Vein endothelial cell (primary cell): Measurements from ENCODE around the gene INVS. TPM values are rescaled to one million over a fixed set of nuclear protein-coding genes. Genes with fewer than 3 reads are reported as not detected.

Source experiments
- small RNA-seq: library from RNA; depleted of rRNA; stranded (forward); fragments of <200 nt; gene quantifications from one replicate; pipeline ENCODE3, GENCODE V24; 2012
- total RNA-seq: library from RNA; depleted of rRNA; stranded (reverse); fragments of >200 nt; gene quantifications from 2 replicates; pipeline ENCODE4 v1.2.3, GENCODE V29; 2012

The INVS gene, protein sequence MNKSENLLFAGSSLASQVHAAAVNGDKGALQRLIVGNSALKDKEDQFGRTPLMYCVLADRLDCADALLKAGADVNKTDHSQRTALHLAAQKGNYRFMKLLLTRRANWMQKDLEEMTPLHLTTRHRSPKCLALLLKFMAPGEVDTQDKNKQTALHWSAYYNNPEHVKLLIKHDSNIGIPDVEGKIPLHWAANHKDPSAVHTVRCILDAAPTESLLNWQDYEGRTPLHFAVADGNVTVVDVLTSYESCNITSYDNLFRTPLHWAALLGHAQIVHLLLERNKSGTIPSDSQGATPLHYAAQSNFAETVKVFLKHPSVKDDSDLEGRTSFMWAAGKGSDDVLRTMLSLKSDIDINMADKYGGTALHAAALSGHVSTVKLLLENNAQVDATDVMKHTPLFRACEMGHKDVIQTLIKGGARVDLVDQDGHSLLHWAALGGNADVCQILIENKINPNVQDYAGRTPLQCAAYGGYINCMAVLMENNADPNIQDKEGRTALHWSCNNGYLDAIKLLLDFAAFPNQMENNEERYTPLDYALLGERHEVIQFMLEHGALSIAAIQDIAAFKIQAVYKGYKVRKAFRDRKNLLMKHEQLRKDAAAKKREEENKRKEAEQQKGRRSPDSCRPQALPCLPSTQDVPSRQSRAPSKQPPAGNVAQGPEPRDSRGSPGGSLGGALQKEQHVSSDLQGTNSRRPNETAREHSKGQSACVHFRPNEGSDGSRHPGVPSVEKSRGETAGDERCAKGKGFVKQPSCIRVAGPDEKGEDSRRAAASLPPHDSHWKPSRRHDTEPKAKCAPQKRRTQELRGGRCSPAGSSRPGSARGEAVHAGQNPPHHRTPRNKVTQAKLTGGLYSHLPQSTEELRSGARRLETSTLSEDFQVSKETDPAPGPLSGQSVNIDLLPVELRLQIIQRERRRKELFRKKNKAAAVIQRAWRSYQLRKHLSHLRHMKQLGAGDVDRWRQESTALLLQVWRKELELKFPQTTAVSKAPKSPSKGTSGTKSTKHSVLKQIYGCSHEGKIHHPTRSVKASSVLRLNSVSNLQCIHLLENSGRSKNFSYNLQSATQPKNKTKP
- total RNA-seq: 23.2 and 26.7 TPM in 2 replicates

GRCh38 chr9:100098887-100099721, at the start of gene INVS, which contains the start of gene ERP44:
TSS of gene INVS (plus strand) at chr9:100099243. CDS start at chr9:100104522, 5,279 bp downstream.
TSS of gene ERP44 (minus strand) at chr9:100099000. CDS start at chr9:100098840, 160 bp downstream.

Small RNA genes within 50 kb of the gene (small RNA-seq; reads per million reads assigned to genes)
- gene RN7SL75P: 0.11 reads per million

Other genes starting within 250 kb of the INVS start
- 20.9 and 22.2 TPM in 2 replicates for gene STX17, start 192.6 kb upstream of the INVS start, total RNA-seq
- gene ERP44, start 243 bp upstream of the INVS start, total RNA-seq: 16.0 and 17.3 TPM in 2 replicates